GM12891 (cell line): Measurements from ENCODE around the gene CTDSPL.
A peak's percentile ranks its signal among the peaks of the same experiment; 100 is the strongest.

Source experiments
- DNase-seq: peaks from one replicate; pipeline ENCODE4 v3.0.0; 2011; ENCODE audit warnings: low spot score; ENCODE audit not compliant: insufficient read length
- FAIRE-seq: peaks from 2 replicates; lab custom pipeline; 2011; peaks lifted over from hg19 to GRCh38; lab: Jason Lieb, UNC
- PAX5 ChIP-seq: IDR thresholded peaks from 2 replicates; pipeline ENCODE4 v1.6.1; 2011; ENCODE audit warnings: low read length, moderate library complexity, mild to moderate bottlenecking; ENCODE audit not compliant: insufficient read depth, severe bottlenecking
- POLR2A ChIP-seq: IDR thresholded peaks from 2 replicates; pipeline ENCODE4 v1.6.1; 2011; ENCODE audit warnings: low read depth, low read length, control low read depth
- POLR2AphosphoS5 ChIP-seq: IDR thresholded peaks from 2 replicates; pipeline ENCODE4 v1.6.1; 2011; ENCODE audit warnings: low read depth, low read length, control low read depth
- POU2F2 ChIP-seq: IDR thresholded peaks from 2 replicates; pipeline ENCODE4 v1.6.1; 2011; ENCODE audit warnings: low read depth, mild to moderate bottlenecking, control low read depth, low read length, moderate library complexity
- SPI1 ChIP-seq: IDR thresholded peaks from 2 replicates; pipeline ENCODE4 v1.6.1; 2011; ENCODE audit warnings: low read depth, low read length, control low read depth
- TAF1 ChIP-seq: IDR thresholded peaks from 2 replicates; pipeline ENCODE4 v1.6.1; 2011; ENCODE audit warnings: low read depth, low read length, control low read depth

CTDSPL gene

GRCh38 chr3:37993460-37993819 is 131.8 kb downstream of the CTDSPL start:
- DNase-seq (no peak), FAIRE-seq (no peak)
- TF ChIP-seq POLR2AphosphoS5 (no peak), SPI1 (no peak), POLR2A (no peak), POU2F2 (no peak), PAX5 (no peak), TAF1 (no peak)

GRCh38 chr3:37993820-37994638 is 132.3 kb downstream of the CTDSPL start:
- TF ChIP-seq TAF1 (peak; percentile 71), POLR2A (peak; percentile 74; the same call in 1 of the 2 replicates), POLR2AphosphoS5 (peak; percentile 82), PAX5 (no peak), SPI1 (peak; percentile 55)
- FAIRE-seq (peak; percentile 96), DNase-seq (peak; percentile 59)

- DNase-seq (no peak), FAIRE-seq (no peak)
- no peak for TF ChIP-seq SPI1
- TF ChIP-seq POU2F2: no peak
- TF ChIP-seq POLR2AphosphoS5: no peak
- TF ChIP-seq TAF1: no peak
- no peak for TF ChIP-seq PAX5
- TF ChIP-seq POLR2A: no peak
These were observed 132.9 kb downstream of the CTDSPL start for GRCh38 chr3:37994639-37994972.

GRCh38 chr3:37995652-37996641 is 134.3 kb downstream of the CTDSPL start:
- DNase-seq (no peak), FAIRE-seq (peak; percentile 33)
- TF ChIP-seq PAX5: no peak
- TF ChIP-seq TAF1: no peak
- no peak for TF ChIP-seq POLR2A
- TF ChIP-seq POLR2AphosphoS5: no peak
- TF ChIP-seq SPI1: no peak
- no peak for TF ChIP-seq POU2F2

GRCh38 chr3:37996785-37997301 is 135.2 kb downstream of the CTDSPL start:
- peak; percentile 63 for DNase-seq
- FAIRE-seq: peak; percentile 98
- TF ChIP-seq TAF1: no peak
- no peak for TF ChIP-seq POLR2AphosphoS5
- no peak for TF ChIP-seq POLR2A
- no peak for TF ChIP-seq SPI1
- TF ChIP-seq POU2F2: peak; percentile 98

GRCh38 chr3:37997342-37997741 is 135.7 kb downstream of the CTDSPL start:
- no peak for TF ChIP-seq POLR2AphosphoS5
- no peak for TF ChIP-seq PAX5
- no peak for TF ChIP-seq TAF1
- TF ChIP-seq POLR2A: no peak
- no peak for TF ChIP-seq POU2F2
- no peak for TF ChIP-seq SPI1
- DNase-seq (no peak), FAIRE-seq (no peak)

- no peak for FAIRE-seq
- no peak for TF ChIP-seq POLR2AphosphoS5
- no peak for TF ChIP-seq POU2F2
- TF ChIP-seq TAF1: no peak
- no peak for TF ChIP-seq SPI1
- TF ChIP-seq PAX5: no peak
- no peak for TF ChIP-seq POLR2A
- DNase-seq: no peak
These were observed 136.2 kb downstream of the CTDSPL start for GRCh38 chr3:37997791-37998370.

- TF ChIP-seq TAF1 (no peak), POLR2AphosphoS5 (no peak)
- no peak for DNase-seq
- FAIRE-seq: no peak
These were observed 138.2 kb downstream of the CTDSPL start for GRCh38 chr3:37999836-38000235.

- DNase-seq: no peak
- no peak for TF ChIP-seq POU2F2
- TF ChIP-seq POLR2A: no peak
- no peak for TF ChIP-seq SPI1
- no peak for TF ChIP-seq PAX5
- no peak for TF ChIP-seq TAF1
- no peak for TF ChIP-seq POLR2AphosphoS5
- FAIRE-seq: no peak
These were observed 138.7 kb downstream of the CTDSPL start for GRCh38 chr3:38000242-38000916.
